HL-60 (cell line): Measurements from ENCODE around the gene RPL5.

Source experiments
- DNase-seq, 2 experiments: peaks; one replicate each; pipeline ENCODE4 v3.0.0-alpha.2; 2010 to 2020; ENCODE audit warnings: low read depth in 1 of 2, low spot score in 1 of 2
- H3K27ac ChIP-seq: fragments of 250-450 bp; sonication (Bioruptor Pico); replicated peaks from 2 replicates; pipeline ENCODE4 v1.5.1; 2020; ENCODE audit warnings: mild to moderate bottlenecking, moderate library complexity
- H3K27me3 ChIP-seq: fragments of 250-450 bp; sonication (Bioruptor Pico); 2 replicates; pipeline ENCODE4 v1.5.1; 2021; ENCODE audit warnings: mild to moderate bottlenecking, moderate library complexity; ENCODE audit not compliant: insufficient read depth, poor library complexity, severe bottlenecking
- H3K4me3 ChIP-seq: replicated peaks from 2 replicates; pipeline ENCODE4 v1.5.1; 2011; ENCODE audit warnings: mild to moderate bottlenecking, control low read depth, low read length; ENCODE audit not compliant: insufficient read depth
- CTCF ChIP-seq: IDR thresholded peaks from one replicate; pipeline ENCODE4 v1.5.1; 2011; ENCODE audit warnings: low read length, control low read depth, inconsistent platforms; ENCODE audit not compliant: insufficient read depth
- GABPA ChIP-seq: IDR thresholded peaks from 2 replicates; pipeline ENCODE4 v1.6.1; 2012; ENCODE audit warnings: low read depth
- POLR2AphosphoS5 ChIP-seq: IDR thresholded peaks from 2 replicates; pipeline ENCODE4 v1.6.1; 2012; ENCODE audit warnings: low read depth
- SPI1 ChIP-seq: IDR thresholded peaks from 2 replicates; pipeline ENCODE4 v1.6.1; 2012; ENCODE audit warnings: low read depth, mild to moderate bottlenecking, borderline replicate concordance
- TF ChIP-seq, protein P1 (sequence below): IDR thresholded peaks from 2 replicates; pipeline ENCODE4 v1.6.1; 2012; ENCODE audit warnings: low read depth; ENCODE audit not compliant: insufficient replicate concordance

The RPL5 gene

GRCh38 chr1:92791487-92792066, 40.3 kb upstream of the RPL5 start:
- Histone ChIP-seq H3K27me3 (no peaks in the 10 kb centered on the region), H3K27ac (no peak overlapping the region), H3K4me3 (no peak overlapping the region)
- DNase-seq, result no peak
- TF ChIP-seq CTCF, result no peak
- no peak for TF ChIP-seq POLR2AphosphoS5
- no peak for TF ChIP-seq SPI1
- TF ChIP-seq GABPA, result no peak
- TF ChIP-seq, protein P1, sequence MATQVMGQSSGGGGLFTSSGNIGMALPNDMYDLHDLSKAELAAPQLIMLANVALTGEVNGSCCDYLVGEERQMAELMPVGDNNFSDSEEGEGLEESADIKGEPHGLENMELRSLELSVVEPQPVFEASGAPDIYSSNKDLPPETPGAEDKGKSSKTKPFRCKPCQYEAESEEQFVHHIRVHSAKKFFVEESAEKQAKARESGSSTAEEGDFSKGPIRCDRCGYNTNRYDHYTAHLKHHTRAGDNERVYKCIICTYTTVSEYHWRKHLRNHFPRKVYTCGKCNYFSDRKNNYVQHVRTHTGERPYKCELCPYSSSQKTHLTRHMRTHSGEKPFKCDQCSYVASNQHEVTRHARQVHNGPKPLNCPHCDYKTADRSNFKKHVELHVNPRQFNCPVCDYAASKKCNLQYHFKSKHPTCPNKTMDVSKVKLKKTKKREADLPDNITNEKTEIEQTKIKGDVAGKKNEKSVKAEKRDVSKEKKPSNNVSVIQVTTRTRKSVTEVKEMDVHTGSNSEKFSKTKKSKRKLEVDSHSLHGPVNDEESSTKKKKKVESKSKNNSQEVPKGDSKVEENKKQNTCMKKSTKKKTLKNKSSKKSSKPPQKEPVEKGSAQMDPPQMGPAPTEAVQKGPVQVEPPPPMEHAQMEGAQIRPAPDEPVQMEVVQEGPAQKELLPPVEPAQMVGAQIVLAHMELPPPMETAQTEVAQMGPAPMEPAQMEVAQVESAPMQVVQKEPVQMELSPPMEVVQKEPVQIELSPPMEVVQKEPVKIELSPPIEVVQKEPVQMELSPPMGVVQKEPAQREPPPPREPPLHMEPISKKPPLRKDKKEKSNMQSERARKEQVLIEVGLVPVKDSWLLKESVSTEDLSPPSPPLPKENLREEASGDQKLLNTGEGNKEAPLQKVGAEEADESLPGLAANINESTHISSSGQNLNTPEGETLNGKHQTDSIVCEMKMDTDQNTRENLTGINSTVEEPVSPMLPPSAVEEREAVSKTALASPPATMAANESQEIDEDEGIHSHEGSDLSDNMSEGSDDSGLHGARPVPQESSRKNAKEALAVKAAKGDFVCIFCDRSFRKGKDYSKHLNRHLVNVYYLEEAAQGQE, result no peak

DNA sequence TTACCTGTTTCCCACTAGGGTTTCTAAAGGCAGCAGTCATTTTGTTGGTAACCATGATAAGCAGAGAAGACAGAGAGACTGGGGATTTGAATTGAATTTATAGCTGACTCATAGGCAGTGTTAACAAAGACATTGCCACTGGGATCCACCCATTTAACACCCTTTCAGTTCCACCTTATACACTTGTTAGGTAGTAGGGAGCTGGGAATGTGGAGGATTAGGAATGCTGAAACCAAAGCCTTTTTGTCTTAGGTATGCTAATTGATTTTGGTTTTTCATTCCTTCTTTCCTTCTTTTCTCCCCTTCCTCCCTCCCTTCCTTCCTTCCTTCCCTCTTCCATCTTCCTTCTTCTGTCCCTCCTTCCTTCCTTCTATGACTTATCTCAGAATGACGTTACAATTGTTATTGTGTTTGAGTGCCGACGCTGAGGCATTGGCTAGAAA, 39.5 kb upstream of the RPL5 start:
- H3K4me3 ChIP-seq, result no peak overlapping the region
- no peak for DNase-seq

DNA sequence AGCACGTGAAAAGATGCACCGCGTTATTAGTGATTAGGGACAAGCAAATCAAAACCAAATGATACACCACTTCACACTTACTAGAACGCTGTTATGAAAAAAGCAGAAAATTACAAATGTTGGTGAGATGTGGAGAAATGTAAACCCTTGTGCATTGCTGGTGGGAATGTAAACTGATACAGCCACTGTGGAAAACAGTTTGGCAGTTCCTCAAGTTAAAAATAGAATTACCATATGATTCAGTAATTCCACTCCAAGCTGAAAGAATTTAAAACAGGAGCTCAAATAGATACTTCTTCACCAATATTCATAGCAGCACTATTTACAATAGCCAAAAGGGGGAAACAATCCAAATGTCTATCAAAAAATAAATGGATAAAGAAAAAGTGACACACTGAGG, 36.7 kb upstream of the RPL5 start:
- Histone ChIP-seq H3K4me3 (no peak overlapping the region), H3K27ac (no peak overlapping the region), H3K27me3 (no peaks in the 10 kb centered on the region)
- DNase-seq, result no peak
- no peak for TF ChIP-seq GABPA
- TF ChIP-seq, protein P1, result no peak
- TF ChIP-seq CTCF, result no peak
- no peak for TF ChIP-seq POLR2AphosphoS5
- TF ChIP-seq SPI1, result no peak

More for the DNA sequence above, 39.5 kb upstream of the RPL5 start:
- no peak overlapping the region for H3K27ac ChIP-seq
- TF ChIP-seq CTCF (no peak), SPI1 (no peak), POLR2AphosphoS5 (no peak), GABPA (no peak)
- TF ChIP-seq, protein P1, result no peak
- no peaks in the 10 kb centered on the region for H3K27me3 ChIP-seq
